H1 (cell line): ENCODE data around the gene MST1R. TPM values are rescaled to one million over a fixed set of nuclear protein-coding genes. Genes with fewer than 3 reads are reported as not detected.
"Not testable (repeated sequence)": the region's sequence is repeated elsewhere in the genome, so short reads cannot be mapped to it uniquely, and the experiment has no call there.

Experiments used
- CTCF ChIA-PET: fragments of 300-600 bp; sonication (Branson Sonifier 250); formaldehyde crosslinking; loops from one replicate; lab custom pipeline; 2021; ENCODE audit not compliant: partially characterized antibody; lab: Charles Lee
- POLR2A ChIA-PET: fragments of 300-600 bp; sonication (Branson Sonifier 250); formaldehyde crosslinking; loops from one replicate; lab custom pipeline; 2021; ENCODE audit warnings: inconsistent platforms; ENCODE audit not compliant: partially characterized antibody; lab: Charles Lee
- DNase-seq, 2 experiments: peaks; one replicate each; pipeline versions ENCODE4 v3.0.0 to v3.0.0-alpha.2; 2010 to 2022; ENCODE audit warnings: low spot score in 2 of 2, low read depth in 1 of 2, mixed read lengths in 1 of 2
- FAIRE-seq: peaks from 2 replicates; lab custom pipeline; 2011; peaks lifted over from hg19 to GRCh38; lab: Jason Lieb, UNC
- H2AFZ ChIP-seq: 2 replicates; pipeline ENCODE4 v1.8.1; 2012; ENCODE audit warnings: low read length, inconsistent platforms
- H2AK5ac ChIP-seq: 2 replicates; pipeline ENCODE4 v1.6.1; 2013; ENCODE audit warnings: low read depth, low read length
- H2BK120ac ChIP-seq: replicated peaks from 2 replicates; pipeline ENCODE3; 2013; ENCODE audit warnings: low read depth, low read length, inconsistent platforms
- H2BK12ac ChIP-seq: 2 replicates; pipeline ENCODE4 v1.6.1; 2013; ENCODE audit warnings: low read depth, low read length
- H2BK15ac ChIP-seq: 2 replicates; pipeline ENCODE4 v1.6.1; 2013; ENCODE audit warnings: low read length
- H2BK20ac ChIP-seq: 2 replicates; pipeline ENCODE4 v1.6.1; 2013; ENCODE audit warnings: low read length
- H2BK5ac ChIP-seq: 2 replicates; pipeline ENCODE4 v1.6.1; 2013; ENCODE audit warnings: low read depth, low read length
- H3K14ac ChIP-seq: 2 replicates; pipeline ENCODE4 v1.6.1; 2013; ENCODE audit warnings: inconsistent platforms; ENCODE audit not compliant: insufficient read length
- H3K18ac ChIP-seq: 2 replicates; pipeline ENCODE4 v1.6.1; 2013; ENCODE audit warnings: low read length; ENCODE audit errors: extremely low read depth
- H3K23ac ChIP-seq: 2 replicates; pipeline ENCODE4 v1.6.1; 2013; ENCODE audit warnings: inconsistent platforms; ENCODE audit not compliant: insufficient read length
- H3K23me2 ChIP-seq: 2 replicates; pipeline ENCODE4 v1.6.1; 2013; ENCODE audit warnings: low read depth, low read length
- H3K27ac ChIP-seq: 2 replicates; pipeline ENCODE4 v1.6.1; 2011; ENCODE audit warnings: low read depth, low read length, inconsistent platforms
- H3K27me3 ChIP-seq, 4 experiments: replicated peaks in 1 of 4; 1 replicate in 1 of 4; 2 replicates in 3 of 4; pipeline versions ENCODE4 v1.6.1 to v1.8.1; 2011 to 2013; ENCODE audit warnings: low read length in 3 of 4, mild to moderate bottlenecking in 3 of 4, inconsistent platforms in 2 of 4, mixed read lengths in 2 of 4, moderate library complexity in 1 of 4; ENCODE audit not compliant: control insufficient read depth in 3 of 4, insufficient read depth in 3 of 4; ENCODE audit errors: extremely low read depth in 1 of 4
- H3K36me3 ChIP-seq, 4 experiments: 2 replicates each; pipeline versions ENCODE4 v1.6.1 to v1.8.1; 2011 to 2013; ENCODE audit warnings: mild to moderate bottlenecking in 4 of 4, low read length in 3 of 4, moderate library complexity in 2 of 4, control low read depth in 1 of 4, inconsistent platforms in 1 of 4; ENCODE audit not compliant: insufficient read depth in 4 of 4, control insufficient read depth in 2 of 4
- H3K4ac ChIP-seq: replicated peaks from 2 replicates; pipeline ENCODE3; 2013; ENCODE audit warnings: low read length, low read depth, mixed read lengths, inconsistent platforms; ENCODE audit not compliant: insufficient read length
- H3K4me1 ChIP-seq, 4 experiments: replicated peaks in 1 of 4; 1 replicate in 1 of 4; 2 replicates in 3 of 4; pipeline versions ENCODE4 v1.6.1 to v1.8.1; 2011 to 2013; ENCODE audit warnings: low read length in 3 of 4, inconsistent platforms in 2 of 4, mixed read lengths in 1 of 4; ENCODE audit not compliant: insufficient read depth in 4 of 4, control insufficient read depth in 3 of 4
- H3K4me2 ChIP-seq, 2 experiments: 2 replicates each; pipeline versions ENCODE4 v1.6.1 to v1.8.1; 2011 to 2013; ENCODE audit warnings: low read depth in 2 of 2, low read length in 2 of 2, control low read depth in 1 of 2, inconsistent platforms in 1 of 2, mild to moderate bottlenecking in 1 of 2; ENCODE audit not compliant: insufficient read depth in 1 of 2
- H3K4me3 ChIP-seq, 4 experiments: fragments of 200-600, 300-600 bp in 1 of 4; sonication (generic), shearing (Covaris generic), sonication (Bioruptor Twin) in 1 of 4; 2 replicates each; pipeline versions ENCODE4 v1.5.1 to v1.8.1; 2011 to 2016; ENCODE audit warnings: low read length in 4 of 4, low read depth in 3 of 4, control low read depth in 2 of 4, inconsistent platforms in 2 of 4, mild to moderate bottlenecking in 2 of 4, mixed read lengths in 1 of 4, moderate library complexity in 1 of 4; ENCODE audit not compliant: insufficient read depth in 2 of 4; ENCODE audit errors: extremely low read depth in 1 of 4
- H3K56ac ChIP-seq: replicated peaks from 2 replicates; pipeline ENCODE3; 2013; ENCODE audit warnings: low read depth, mild to moderate bottlenecking, mixed read lengths, low read length, inconsistent platforms; ENCODE audit not compliant: insufficient read length
- H3K79me1 ChIP-seq: 2 replicates; pipeline ENCODE4 v1.6.1; 2013; ENCODE audit warnings: low read depth, low read length, control low read depth
- H3K79me2 ChIP-seq, 2 experiments: 2 replicates each; pipeline versions ENCODE4 v1.6.1 to v1.8.1; 2012 to 2013; ENCODE audit warnings: low read length in 2 of 2, mild to moderate bottlenecking in 2 of 2, inconsistent platforms in 1 of 2; ENCODE audit not compliant: insufficient read depth in 2 of 2, control insufficient read depth in 1 of 2
- H3K9ac ChIP-seq, 4 experiments: replicated peaks in 1 of 4; 1 replicate in 1 of 4; 2 replicates in 3 of 4; pipeline versions ENCODE4 v1.6.1 to v1.8.1; 2011 to 2013; ENCODE audit warnings: low read depth in 3 of 4, low read length in 3 of 4, control low read depth in 2 of 4, mild to moderate bottlenecking in 2 of 4, moderate library complexity in 2 of 4, inconsistent platforms in 1 of 4; ENCODE audit errors: extremely low read depth in 1 of 4
- H3K9me3 ChIP-seq, 2 experiments: 2 replicates each; pipeline versions ENCODE4 v1.6.1 to v1.8.1; 2012 to 2013; ENCODE audit warnings: mild to moderate bottlenecking in 2 of 2, moderate library complexity in 2 of 2, control low read depth in 1 of 2, inconsistent platforms in 1 of 2, low read depth in 1 of 2, low read length in 1 of 2, mixed read lengths in 1 of 2; ENCODE audit not compliant: insufficient read depth in 2 of 2
- H4K20me1 ChIP-seq, 2 experiments: replicated peaks in 1 of 2; 2 replicates each; pipeline versions ENCODE3 to v1.8.1; 2011 to 2013; ENCODE audit warnings: inconsistent platforms in 2 of 2, low read length in 2 of 2, mild to moderate bottlenecking in 1 of 2; ENCODE audit not compliant: insufficient read depth in 2 of 2, control insufficient read depth in 1 of 2
- H4K5ac ChIP-seq: 2 replicates; pipeline ENCODE4 v1.6.1; 2013; ENCODE audit warnings: low read length, low read depth, mixed read lengths, inconsistent platforms; ENCODE audit not compliant: insufficient read length
- H4K8ac ChIP-seq: 2 replicates; pipeline ENCODE4 v1.8.0; 2013; ENCODE audit warnings: mild to moderate bottlenecking, moderate library complexity, low read length, inconsistent platforms; ENCODE audit not compliant: insufficient read depth; ENCODE audit errors: extremely low read depth
- H4K91ac ChIP-seq: replicated peaks from 2 replicates; pipeline ENCODE3; 2013; ENCODE audit warnings: low read length, mixed read lengths, inconsistent platforms; ENCODE audit not compliant: insufficient read length
- ATF3 ChIP-seq: IDR thresholded peaks from 2 replicates; pipeline ENCODE4 v1.6.1; 2011; ENCODE audit warnings: low read depth, mild to moderate bottlenecking, low read length; ENCODE audit not compliant: insufficient read depth
- NANOG ChIP-seq: IDR thresholded peaks from 2 replicates; pipeline ENCODE4 v1.6.1; 2011; ENCODE audit warnings: low read length, low read depth, mild to moderate bottlenecking, inconsistent platforms; ENCODE audit not compliant: insufficient read depth, poor library complexity, severe bottlenecking
- RAD21 ChIP-seq, 2 experiments: IDR thresholded peaks in 1 of 2; conservative IDR thresholded peaks in 1 of 2; 2 replicates each; pipeline ENCODE4 v1.6.1; 2011; ENCODE audit warnings: low read depth in 2 of 2, low read length in 2 of 2, improper control_type of control experiment in 1 of 2, inconsistent platforms in 1 of 2, mild to moderate bottlenecking in 1 of 2, moderate library complexity in 1 of 2
- TAF7 ChIP-seq: optimal IDR thresholded peaks from 2 replicates; pipeline ENCODE3; 2011; ENCODE audit warnings: low read depth, mild to moderate bottlenecking, inconsistent platforms, low read length, moderate library complexity, borderline replicate concordance
- WGBS, 2 experiments: shearing (Covaris generic) in 1 of 2; methylation state at CpG; one replicate each; pipeline versions ENCODE4 v1.1.6 to v1.1.7; 2013 to 2015; ENCODE audit warnings: low lambda C conversion rate in 2 of 2, mixed read lengths in 2 of 2, inconsistent platforms in 1 of 2, low coverage in 1 of 2, missing lambda C conversion rate in 1 of 2; ENCODE audit not compliant: insufficient replicate concordance in 2 of 2, insufficient coverage in 1 of 2, insufficient read length in 1 of 2; ENCODE audit errors: extremely low coverage in 1 of 2, missing lambda C conversion rate in 1 of 2; 5-methylcytosine and 5-hydroxymethylcytosine counted together
- polyA plus RNA-seq, 7 experiments: library from polyadenylated mRNA; depleted of rRNA in 3 of 7; stranded (reverse) in 5 of 7; unstranded in 2 of 7; fragments of >200 nt in 5 of 7; fragments of 200-250 nt in 2 of 7; gene quantifications; 1 replicate in 5 of 7; 2 replicates in 1 of 7; 4 replicates in 1 of 7; pipeline versions ENCODE4 v1.2.1 to v1.2.3, GENCODE V29; 2011 to 2013; ENCODE audit warnings: missing spikeins in 2 of 7, mixed read lengths in 2 of 7
- total RNA-seq: library from RNA; stranded (reverse); fragmentation: NEBNext Ultra II Directional; extraction: Animal tissue kit (Norgen Biotek cat#: 25700); gene quantifications from 2 replicates; pipeline ENCODE4 v1.2.1, GENCODE V29; 2021

MST1R gene
- total and polyA plus RNA-seq, 2 of the 8 experiments (the other 6 are each of a cell fraction or from before 2014, with no cell fraction given): 4.8 to 7.6 TPM

GRCh38 chr3:49906073-49906743, 2.5 kb upstream of the MST1R start (continued):
- no peak for TF ChIP-seq TAF7
- TF ChIP-seq RAD21 (IDR thresholded peaks at IDR 0.05 in 1 of 2, conservative IDR thresholded peaks at IDR 0.05 in 1 of 2; ENCODE audit: low read depth in 2 of 2, low read length in 2 of 2): peak; percentile 80 to 85
- no peak for TF ChIP-seq NANOG
- TF ChIP-seq ATF3: no peak

- not testable (repeated sequence) for H3K23ac ChIP-seq, H3K79me2 ChIP-seq, H2BK20ac ChIP-seq, H2AFZ ChIP-seq, H3K79me1 ChIP-seq, H3K9me3 ChIP-seq, H3K27ac ChIP-seq, H3K27me3 ChIP-seq, H4K20me1 ChIP-seq, H3K23me2 ChIP-seq, H3K36me3 ChIP-seq, DNase-seq, H3K14ac ChIP-seq, FAIRE-seq
- Histone ChIP-seq H4K5ac (peak overlapping the region; percentile 22), H2BK120ac (peak overlapping the region; percentile 60), H3K56ac (peak overlapping the region; percentile 83), H3K4me1 (peaks cover 0 to 29% (median 19%) of the 10 kb centered on the region in 4 experiments; a peak in 6 of 7 replicates), H4K8ac (peak overlapping the region; percentile 64; the same call in 1 of the 2 replicates), H3K18ac (0 out of 2 replicates have a peak overlapping the region, but pooled peaks have one; percentile 94), H2BK15ac (peak overlapping the region; percentile 34), H3K4me3 (peak overlapping the region in 1 of 4 experiments; percentile 49; a peak in 1 of 8 replicates), H2AK5ac (peak overlapping the region; percentile 54; the same call in 1 of the 2 replicates), H3K9ac (0 out of 7 replicates have a peak overlapping the region, but pooled peaks of 1 of the 4 experiments have one; percentile 58), H4K91ac (peak overlapping the region; percentile 73), H2BK5ac (0 out of 2 replicates have a peak overlapping the region, but pooled peaks have one; percentile 45), H2BK12ac (peak overlapping the region; percentile 88; the same call in 1 of the 2 replicates), H3K4me2 (peak overlapping the region; percentile 46 to 68; a peak in 1 of 4 replicates), H3K4ac (peak overlapping the region; percentile 75)
- ChIA-PET CTCF (interaction anchor here (0.6 to 16.1 kb wide), 9 partner anchors 23 to 185 kb away, joined by 3 to 306 read pairs (median 5); partner anchors contain the start of genes AMIGO3 and MON1A), POLR2A (interaction anchor here (1.1 to 5.1 kb wide), 4 partner anchors 9 to 66 kb away, joined by 3 to 23 read pairs (median 4); no protein-coding TSS in a partner anchor)
- 96% methylated on average over 13 of the region's 13 CpGs; no CpG with 5 or more reads in 1 of the 2 experiments for WGBS, 2 experiments
Observed at GRCh38 chr3:49904448-49904847, 775 bp upstream of the MST1R start.
